Breast epithelium (tissue), 3 donors: ENCODE results near the gene SNRNP200.

Experiments used
- POLR2A ChIP-seq: fragments of 450-650 bp; IDR thresholded peaks from one replicate; pipeline ENCODE4 v1.6.1; 2016; ENCODE audit warnings: antibody characterized with exemption, mild to moderate bottlenecking, moderate library complexity
- POLR2AphosphoS5 ChIP-seq, 3 donors: sonication (generic); formaldehyde crosslinking; IDR thresholded peaks; one replicate each; pipeline ENCODE4 v1.6.1; 2017; ENCODE audit warnings: antibody characterized with exemption in 3 of 3

DNA sequence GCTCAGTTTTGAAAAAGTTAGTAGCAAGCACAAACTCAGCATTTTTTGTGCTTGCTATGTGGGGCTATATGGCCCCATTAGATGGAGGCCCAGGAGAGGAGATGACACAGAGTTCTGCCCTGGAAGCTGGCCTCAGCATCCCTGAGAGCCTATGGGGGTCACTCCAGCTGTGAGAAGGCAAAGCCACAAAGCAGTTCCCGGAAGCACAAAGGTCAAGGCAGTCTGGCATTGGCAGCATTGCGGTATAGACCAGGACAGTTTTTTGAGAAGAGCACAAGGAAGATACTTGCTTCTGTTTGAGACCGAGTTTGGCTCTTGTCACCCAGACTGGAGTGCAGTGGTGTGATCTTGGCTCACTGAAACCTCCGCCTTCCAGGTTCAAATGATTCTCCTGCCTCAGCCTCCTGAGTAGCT is 12.2 kb upstream of the SNRNP200 start:
- TF ChIP-seq POLR2AphosphoS5 (IDR thresholded peaks at IDR 0.05) (no peak), POLR2A (no peak)
